Transverse colon (tissue), 4 donors: ENCODE results near the gene BGN. TPM values are rescaled to one million over a fixed set of nuclear protein-coding genes. Genes with fewer than 3 reads are reported as not detected.

Experiments
- DNase-seq: peaks from one replicate; pipeline ENCODE4 v3.0.0-alpha.2; 2019
- H3K27ac ChIP-seq, 4 donors: fragments of 200-600 bp; sonication (generic); 2 replicates each; pipeline ENCODE4 v1.5.1; 2016 to 2018; ENCODE audit warnings: inconsistent platforms in 4 of 4
- H3K27me3 ChIP-seq: fragments of 200-600 bp; sonication (generic); 2 replicates; pipeline ENCODE4 v1.5.1; 2017; ENCODE audit warnings: inconsistent platforms
- H3K36me3 ChIP-seq, 4 donors: fragments of 200-600 bp; sonication (generic); 2 replicates each; pipeline ENCODE4 v1.5.1; 2017 to 2019; ENCODE audit warnings: inconsistent platforms in 4 of 4
- H3K4me1 ChIP-seq, 4 donors: fragments of 200-600 bp; sonication (generic); 2 replicates each; pipeline ENCODE4 v1.5.1; 2017 to 2020; ENCODE audit warnings: inconsistent platforms in 4 of 4
- H3K4me3 ChIP-seq, 4 donors: fragments of 200-600 bp; sonication (generic); 1 replicate in 1 of 4; 2 replicates in 3 of 4; pipeline versions ENCODE4 v1.5.1 to v1.6.1; 2017 to 2019; ENCODE audit warnings: inconsistent platforms in 4 of 4
- H3K9me3 ChIP-seq, 2 donors: fragments of 200-600 bp; sonication (generic); 2 replicates each; pipeline ENCODE4 v1.5.1; 2017 to 2019; ENCODE audit warnings: inconsistent platforms in 2 of 2
- CTCF ChIP-seq, 5 experiments: fragments of 200-600 bp in 3 of 5; fragments of 450-650 bp in 2 of 5; sonication (generic) in 3 of 5; IDR thresholded peaks; 1 replicate in 2 of 5; 2 replicates in 3 of 5; pipeline ENCODE4 v1.5.1; 2016 to 2017; ENCODE audit warnings: antibody characterized with exemption in 5 of 5, inconsistent platforms in 3 of 5, mild to moderate bottlenecking in 2 of 5, moderate library complexity in 1 of 5
- EP300 ChIP-seq: sonication (generic); formaldehyde crosslinking; IDR thresholded peaks from one replicate; pipeline ENCODE4 v1.6.1; 2017; ENCODE audit warnings: antibody characterized with exemption, low read depth
- POLR2A ChIP-seq: fragments of 450-650 bp; IDR thresholded peaks from one replicate; pipeline ENCODE4 v1.6.1; 2016; ENCODE audit warnings: antibody characterized with exemption, mild to moderate bottlenecking, moderate library complexity
- POLR2AphosphoS5 ChIP-seq, 3 donors: sonication (generic); formaldehyde crosslinking; IDR thresholded peaks; one replicate each; pipeline ENCODE4 v1.6.1; 2016; ENCODE audit warnings: antibody characterized with exemption in 3 of 3
- WGBS, 2 donors: methylation state at CpG; one replicate each; pipeline ENCODE4 v1.1.5; 2018; ENCODE audit warnings: low coverage in 1 of 2; 5-methylcytosine and 5-hydroxymethylcytosine counted together
- in situ Hi-C, 4 donors: fragments of 200-750 bp; cut with MboI; loops; one replicate each; pipeline versions ENCODE4 v1.15.0 to v1.15.1; 2017; ENCODE audit warnings: low sequenced_read_pairs in 3 of 4, low pct_ligation_motif_present in 1 of 4, low pct_unique_long_range_greater_than_20kb in 1 of 4
- intact Hi-C: fragments of 100-400 bp; cut with DNase I; formaldehyde crosslinking; loops from one replicate; pipeline ENCODE4 v1.15.1; 2023; ENCODE audit warnings: low total_unique reads
- total RNA-seq, 4 donors: library from RNA; depleted of rRNA; stranded (reverse); fragments of >200 nt; gene quantifications; one replicate each; pipeline ENCODE4 v1.1.0, GENCODE V29; 2016

BGN gene
- total RNA-seq, 4 donors from 2014 or later, result 3.8 to 67.1 (median 10.5) TPM

- WGBS, 2 donors, result 83% methylated on average over 9 of the region's 9 CpGs; no CpG with 5 or more reads in 1 of the 2 donors
- Histone ChIP-seq H3K36me3 (no peaks in the 10 kb centered on the region), H3K27me3 (peaks cover 4% of the 10 kb centered on the region), H3K27ac (no peak overlapping the region), H3K4me3 (no peak overlapping the region), H3K4me1 (peaks cover 0 to 5% (median 0%) of the 10 kb centered on the region in 4 donors), H3K9me3 (no peaks in the 10 kb centered on the region)
- intact Hi-C loops (no loop called here), in situ Hi-C loops (no loop called here)
- no peak for DNase-seq
- TF ChIP-seq EP300 (no peak), CTCF (IDR thresholded peaks at IDR 0.05) (no peak), POLR2A (no peak), POLR2AphosphoS5 (IDR thresholded peaks at IDR 0.05) (no peak)
Measured at GRCh38 chrX:153477901-153478300, 16.9 kb upstream of the BGN start.

GRCh38 chrX:153478746-153479145 is 16.0 kb upstream of the BGN start:
- 81% methylated on average over 9 of the region's 16 CpGs; no CpG with 5 or more reads in 1 of the 2 donors for WGBS, 2 donors
- Histone ChIP-seq H3K4me1 (peaks cover 0 to 5% (median 0%) of the 10 kb centered on the region in 4 donors), H3K4me3 (no peak overlapping the region), H3K27ac (no peak overlapping the region), H3K9me3 (no peaks in the 10 kb centered on the region), H3K36me3 (no peaks in the 10 kb centered on the region), H3K27me3 (peaks cover 4% of the 10 kb centered on the region)
- in situ Hi-C loops, result no loop called here
- no peak for DNase-seq
- no peak for TF ChIP-seq POLR2AphosphoS5 (IDR thresholded peaks at IDR 0.05)
- no peak for TF ChIP-seq CTCF (IDR thresholded peaks at IDR 0.05)
- no peak for TF ChIP-seq EP300
- TF ChIP-seq POLR2A, result no peak
- intact Hi-C loops, result no loop called here

- Histone ChIP-seq H3K27me3 (no peaks in the 10 kb centered on the region), H3K27ac (no peak overlapping the region), H3K4me3 (no peak overlapping the region), H3K36me3 (no peaks in the 10 kb centered on the region), H3K9me3 (no peaks in the 10 kb centered on the region), H3K4me1 (no peaks in the 10 kb centered on the region)
- in situ Hi-C loops, result no loop called here
- TF ChIP-seq POLR2AphosphoS5 (IDR thresholded peaks at IDR 0.05), result no peak
- no peak for TF ChIP-seq EP300
- TF ChIP-seq CTCF (IDR thresholded peaks at IDR 0.05), result no peak
- no peak for TF ChIP-seq POLR2A
- intact Hi-C loops, result no loop called here
- no peak for DNase-seq
- 87% methylated on average over 12 of the region's 13 CpGs; no CpG with 5 or more reads in 1 of the 2 donors for WGBS, 2 donors
Measured at GRCh38 chrX:153481043-153481442, 13.7 kb upstream of the BGN start.

GRCh38 chrX:153482376-153483015 is 12.3 kb upstream of the BGN start:
- intact Hi-C loops (no loop called here), in situ Hi-C loops (no loop called here)
- no peak overlapping the region for H3K27ac ChIP-seq
- H3K4me1 ChIP-seq, result no peaks in the 10 kb centered on the region
- no peaks in the 10 kb centered on the region for H3K27me3 ChIP-seq
- no peaks in the 10 kb centered on the region for H3K36me3 ChIP-seq
- DNase-seq, result no peak
- no peak overlapping the region for H3K4me3 ChIP-seq
- TF ChIP-seq POLR2A (no peak), EP300 (no peak)
- H3K9me3 ChIP-seq, result no peaks in the 10 kb centered on the region
- WGBS, 2 donors, result 88% methylated on average over 22 of the region's 23 CpGs; no CpG with 5 or more reads in 1 of the 2 donors
